ENCODE results near the gene EPS15.

- TF ChIP-seq, protein P1, sequence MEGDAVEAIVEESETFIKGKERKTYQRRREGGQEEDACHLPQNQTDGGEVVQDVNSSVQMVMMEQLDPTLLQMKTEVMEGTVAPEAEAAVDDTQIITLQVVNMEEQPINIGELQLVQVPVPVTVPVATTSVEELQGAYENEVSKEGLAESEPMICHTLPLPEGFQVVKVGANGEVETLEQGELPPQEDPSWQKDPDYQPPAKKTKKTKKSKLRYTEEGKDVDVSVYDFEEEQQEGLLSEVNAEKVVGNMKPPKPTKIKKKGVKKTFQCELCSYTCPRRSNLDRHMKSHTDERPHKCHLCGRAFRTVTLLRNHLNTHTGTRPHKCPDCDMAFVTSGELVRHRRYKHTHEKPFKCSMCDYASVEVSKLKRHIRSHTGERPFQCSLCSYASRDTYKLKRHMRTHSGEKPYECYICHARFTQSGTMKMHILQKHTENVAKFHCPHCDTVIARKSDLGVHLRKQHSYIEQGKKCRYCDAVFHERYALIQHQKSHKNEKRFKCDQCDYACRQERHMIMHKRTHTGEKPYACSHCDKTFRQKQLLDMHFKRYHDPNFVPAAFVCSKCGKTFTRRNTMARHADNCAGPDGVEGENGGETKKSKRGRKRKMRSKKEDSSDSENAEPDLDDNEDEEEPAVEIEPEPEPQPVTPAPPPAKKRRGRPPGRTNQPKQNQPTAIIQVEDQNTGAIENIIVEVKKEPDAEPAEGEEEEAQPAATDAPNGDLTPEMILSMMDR (IDR thresholded peaks at IDR 0.05), result no peak
- TF ChIP-seq EZH2 (IDR thresholded peaks at IDR 0.05; ENCODE audit: borderline replicate concordance, insufficient read depth, low read depth, low read length, poor library complexity, severe bottlenecking), result no peak
These were observed 20.1 kb downstream of the EPS15 start for GRCh38 chr1:51498924-51499323.

All from B cell (primary cell).